Effector memory CD4-positive, alpha-beta T cell (primary cell): ENCODE results near the gene MICAL2.

Experiments
- DNase-seq, 3 donors: peaks; one replicate each; pipeline ENCODE4 v3.0.0-alpha.2; 2020
- H3K27ac ChIP-seq: 2 replicates; pipeline ENCODE4 v1.7.0; 2013; ENCODE audit warnings: mild to moderate bottlenecking, low read length, moderate library complexity; ENCODE audit not compliant: insufficient read depth, poor library complexity, severe bottlenecking
- H3K27me3 ChIP-seq: replicated peaks from 2 replicates; pipeline ENCODE4 v1.7.0; 2013; ENCODE audit warnings: mild to moderate bottlenecking, low read length; ENCODE audit not compliant: insufficient read depth, control insufficient read depth, poor library complexity, severe bottlenecking
- H3K36me3 ChIP-seq: 2 replicates; pipeline ENCODE4 v1.7.0; 2013; ENCODE audit warnings: mild to moderate bottlenecking, low read length, moderate library complexity; ENCODE audit not compliant: control insufficient read depth, insufficient read depth
- H3K4me1 ChIP-seq: 2 replicates; pipeline ENCODE4 v1.7.0; 2013; ENCODE audit warnings: low read length, mild to moderate bottlenecking; ENCODE audit not compliant: control insufficient read depth, insufficient read depth, poor library complexity, severe bottlenecking
- H3K4me3 ChIP-seq: 2 replicates; pipeline ENCODE4 v1.7.0; 2013; ENCODE audit warnings: low read length, low read depth, mild to moderate bottlenecking; ENCODE audit not compliant: insufficient read depth, poor library complexity, severe bottlenecking
- H3K9me3 ChIP-seq: 2 replicates; pipeline ENCODE4 v1.7.0; 2013; ENCODE audit warnings: mild to moderate bottlenecking, low read length, moderate library complexity; ENCODE audit not compliant: control insufficient read depth

MICAL2 gene

DNA sequence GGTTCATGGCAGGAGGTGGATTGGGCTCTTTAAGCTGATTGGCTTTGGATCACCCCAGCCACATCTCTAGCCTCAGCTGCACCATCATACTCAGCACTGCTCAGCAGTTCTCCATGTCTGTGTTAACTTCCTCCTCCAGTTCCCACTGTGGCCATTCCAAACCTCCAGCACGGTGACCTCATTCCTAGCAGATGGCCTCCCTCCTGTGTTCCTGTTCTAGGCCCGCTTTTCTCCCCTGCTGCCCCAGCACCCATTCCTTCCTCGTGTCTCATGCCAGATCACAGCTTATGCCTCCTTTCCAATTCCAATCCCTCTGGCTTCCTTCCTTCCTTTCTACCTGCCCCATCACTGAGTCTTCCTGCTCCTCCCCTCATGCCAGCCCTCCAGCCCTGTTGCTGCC is 96.1 kb downstream of the MICAL2 start:
- no peaks in the 10 kb centered on the region for H3K27me3 ChIP-seq
- no peaks in the 10 kb centered on the region for H3K9me3 ChIP-seq
- no peak for DNase-seq
- H3K36me3 ChIP-seq = peaks cover 25% of the 10 kb centered on the region
- H3K4me3 ChIP-seq = no peak overlapping the region
- H3K27ac ChIP-seq = no peak overlapping the region
- H3K4me1 ChIP-seq = peaks cover under 1% of the 10 kb centered on the region

GRCh38 chr11:12207384-12208150 is 97.2 kb downstream of the MICAL2 start:
- no peaks in the 10 kb centered on the region for H3K4me1 ChIP-seq
- H3K27me3 ChIP-seq = no peaks in the 10 kb centered on the region
- H3K4me3 ChIP-seq = no peak overlapping the region
- no peaks in the 10 kb centered on the region for H3K9me3 ChIP-seq
- H3K36me3 ChIP-seq = peaks cover 25% of the 10 kb centered on the region
- H3K27ac ChIP-seq = no peak overlapping the region
- DNase-seq = no peak

DNA sequence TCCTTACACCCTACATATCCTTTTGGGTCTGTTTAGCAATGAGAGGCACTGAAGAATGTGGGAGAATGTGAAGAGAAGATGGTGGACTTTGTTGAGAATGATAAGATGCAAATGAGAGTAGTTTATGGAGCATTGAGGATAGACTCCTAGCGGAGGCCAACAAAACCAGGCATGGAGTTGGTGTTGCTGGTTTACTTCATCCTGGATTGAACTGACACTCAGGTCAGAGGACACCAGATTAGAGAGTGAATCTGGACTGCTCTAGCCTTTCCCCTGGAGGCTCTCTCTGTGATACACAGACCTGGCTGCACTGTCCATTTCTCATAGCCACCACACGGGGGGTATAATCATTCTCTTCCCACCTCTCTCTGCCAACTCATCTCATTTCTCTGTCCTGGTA is 98.7 kb downstream of the MICAL2 start:
- Histone ChIP-seq H3K4me3 (no peak overlapping the region), H3K4me1 (no peaks in the 10 kb centered on the region), H3K9me3 (no peaks in the 10 kb centered on the region), H3K36me3 (peaks cover 34% of the 10 kb centered on the region), H3K27me3 (no peaks in the 10 kb centered on the region), H3K27ac (no peak overlapping the region)
- no peak for DNase-seq

DNA sequence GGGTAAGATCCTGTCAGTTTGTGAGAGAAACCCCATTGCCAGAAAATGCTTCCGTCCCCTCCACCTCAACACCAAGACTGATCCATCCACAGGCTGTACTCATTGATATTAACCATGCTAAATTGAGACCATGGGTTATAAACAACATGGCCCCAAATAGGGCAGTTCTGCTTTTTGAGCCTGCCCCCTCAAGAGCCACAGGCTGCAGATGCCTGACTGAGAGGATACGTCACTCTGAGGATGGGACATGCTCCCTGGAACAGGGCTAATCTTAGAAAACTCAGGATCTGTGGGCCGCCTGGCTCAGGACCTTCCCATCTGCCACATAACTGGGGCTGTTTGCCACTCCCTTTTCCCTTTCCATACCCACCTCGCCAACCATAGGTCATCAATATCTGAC is 99.8 kb downstream of the MICAL2 start:
- Histone ChIP-seq H3K36me3 (peaks cover 37% of the 10 kb centered on the region), H3K27ac (no peak overlapping the region), H3K4me3 (no peak overlapping the region), H3K27me3 (no peaks in the 10 kb centered on the region), H3K4me1 (no peaks in the 10 kb centered on the region), H3K9me3 (no peaks in the 10 kb centered on the region)
- DNase-seq = no peak

GRCh38 chr11:12211331-12212065 is 101.1 kb downstream of the MICAL2 start:
- no peaks in the 10 kb centered on the region for H3K27me3 ChIP-seq
- DNase-seq = no peak
- no peak overlapping the region for H3K27ac ChIP-seq
- no peak overlapping the region for H3K4me3 ChIP-seq
- peaks cover 44% of the 10 kb centered on the region for H3K36me3 ChIP-seq
- H3K4me1 ChIP-seq = no peaks in the 10 kb centered on the region
- H3K9me3 ChIP-seq = no peaks in the 10 kb centered on the region

- Histone ChIP-seq H3K9me3 (no peaks in the 10 kb centered on the region), H3K4me1 (no peaks in the 10 kb centered on the region), H3K27ac (no peak overlapping the region), H3K36me3 (peaks cover 45% of the 10 kb centered on the region), H3K27me3 (no peaks in the 10 kb centered on the region), H3K4me3 (no peak overlapping the region)
- no peak for DNase-seq
Observed at GRCh38 chr11:12212174-12212820, 101.9 kb downstream of the MICAL2 start.

DNA sequence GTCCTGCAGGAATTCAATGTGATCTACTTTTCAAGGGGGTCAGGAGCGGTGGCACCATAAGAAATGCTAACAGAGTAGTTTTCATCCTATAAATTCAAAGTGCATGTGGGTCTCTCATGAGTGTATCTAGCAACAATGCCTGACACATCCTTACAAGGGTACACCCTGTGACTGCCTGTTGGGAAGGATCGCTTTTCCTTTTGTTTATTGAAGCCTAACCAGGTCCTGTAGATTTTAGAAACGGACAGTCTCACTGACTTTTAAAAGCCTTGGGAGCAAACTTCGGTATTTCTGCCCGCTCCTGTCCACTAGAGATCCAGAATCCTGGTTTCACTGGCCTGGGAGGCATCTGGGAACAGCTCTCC is 102.4 kb downstream of the MICAL2 start:
- Histone ChIP-seq H3K27ac (no peak overlapping the region), H3K4me3 (no peak overlapping the region), H3K9me3 (no peaks in the 10 kb centered on the region), H3K36me3 (peaks cover 46% of the 10 kb centered on the region), H3K27me3 (no peaks in the 10 kb centered on the region), H3K4me1 (no peaks in the 10 kb centered on the region)
- DNase-seq = no peak

DNA sequence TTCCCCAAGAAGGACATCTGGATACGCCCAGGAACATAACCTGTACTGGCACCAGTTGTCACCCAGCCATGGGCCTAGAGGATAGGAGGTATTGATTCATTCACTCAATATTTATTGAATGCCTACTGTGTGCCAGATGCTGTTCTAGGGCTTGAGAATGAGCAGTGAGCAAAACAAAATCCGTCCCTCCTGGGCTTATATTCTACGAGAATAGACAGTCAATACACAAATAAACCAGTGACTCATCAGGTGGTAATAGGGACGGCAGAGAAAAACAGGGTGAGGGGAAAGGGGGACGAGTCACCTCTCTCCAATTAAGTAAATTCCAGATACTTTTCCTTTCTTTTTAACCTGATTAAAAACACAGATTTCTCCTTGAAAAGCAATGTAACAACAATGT is 103.5 kb downstream of the MICAL2 start:
- no peaks in the 10 kb centered on the region for H3K9me3 ChIP-seq
- no peak for DNase-seq
- H3K27ac ChIP-seq = no peak overlapping the region
- H3K4me1 ChIP-seq = no peaks in the 10 kb centered on the region
- peaks cover 41% of the 10 kb centered on the region for H3K36me3 ChIP-seq
- H3K4me3 ChIP-seq = no peak overlapping the region
- H3K27me3 ChIP-seq = no peaks in the 10 kb centered on the region

- Histone ChIP-seq H3K4me1 (no peaks in the 10 kb centered on the region), H3K4me3 (no peak overlapping the region), H3K27ac (no peak overlapping the region), H3K36me3 (peaks cover 33% of the 10 kb centered on the region), H3K27me3 (no peaks in the 10 kb centered on the region), H3K9me3 (no peaks in the 10 kb centered on the region)
- DNase-seq = no peak
Observed at GRCh38 chr11:12214751-12215150, 104.4 kb downstream of the MICAL2 start.

GRCh38 chr11:12215181-12215593 is 104.8 kb downstream of the MICAL2 start:
- H3K4me1 ChIP-seq = no peaks in the 10 kb centered on the region
- peaks cover 32% of the 10 kb centered on the region for H3K36me3 ChIP-seq
- H3K9me3 ChIP-seq = no peaks in the 10 kb centered on the region
- H3K27me3 ChIP-seq = no peaks in the 10 kb centered on the region
- no peak overlapping the region for H3K27ac ChIP-seq
- DNase-seq = no peak
- no peak overlapping the region for H3K4me3 ChIP-seq
